Dedifferentiated amniotic fluid mesenchymal stem cell (primary cell): ENCODE data around the gene MOB4.
"Not testable (repeated sequence)": the region's sequence is repeated elsewhere in the genome, so short reads cannot be mapped to it uniquely, and the experiment has no call there.

Experiments used
- DNase-seq: peaks from one replicate; pipeline ENCODE4 v3.0.0-alpha.2; 2016; ENCODE audit errors: extremely low spot score

Gene MOB4

GRCh38 chr2:197514754-197515153, 1.1 kb upstream of the MOB4 start:
- no peak for DNase-seq

DNA sequence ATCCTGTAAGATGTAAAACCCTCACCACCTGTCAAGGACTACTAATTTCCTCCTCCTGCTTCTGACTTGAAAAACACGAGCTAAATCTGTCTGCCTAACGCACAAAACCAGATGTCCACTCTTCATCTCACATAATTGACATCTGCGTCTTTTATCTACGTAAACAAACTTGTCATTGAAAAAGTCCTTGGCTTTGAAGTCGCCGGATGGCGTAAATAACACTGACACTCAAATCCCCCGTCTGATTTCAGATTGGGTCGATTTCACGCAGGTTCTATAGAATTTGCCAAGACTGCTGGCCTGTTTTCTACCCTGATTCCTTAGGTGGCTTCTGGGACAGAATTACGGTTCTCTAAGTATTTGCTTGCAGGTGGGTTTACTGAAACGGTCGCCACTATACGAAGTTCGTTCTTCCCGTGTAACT, 539 bp upstream of the MOB4 start:
- no peak for DNase-seq

GRCh38 chr2:197516393-197516761, 511 bp downstream of the MOB4 start:
- DNase-seq, result no peak

- DNase-seq, result no peak
These were observed 1.3 kb downstream of the MOB4 start for GRCh38 chr2:197517150-197517549.

DNA sequence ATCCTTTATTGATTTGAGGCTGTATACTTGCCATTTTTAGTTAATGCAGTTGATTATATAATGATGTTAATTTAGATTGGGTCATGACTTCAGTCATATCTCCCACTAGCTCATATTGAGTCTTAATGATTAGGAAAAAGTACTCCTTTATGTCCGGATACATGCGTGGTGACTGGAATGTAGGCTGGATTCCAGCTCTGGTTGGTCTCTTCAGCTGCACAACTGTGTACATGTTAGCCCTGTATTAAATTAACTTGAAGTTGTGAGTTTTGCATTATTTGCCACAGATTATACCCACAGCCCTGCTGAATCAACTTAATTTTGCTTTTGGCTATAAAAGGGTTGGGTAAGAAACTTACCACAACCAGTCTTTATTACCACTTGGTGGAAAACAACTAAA, 22.5 kb downstream of the MOB4 start:
- DNase-seq, result no peak

GRCh38 chr2:197539734-197540133, 23.9 kb downstream of the MOB4 start:
- no peak for DNase-seq

DNA sequence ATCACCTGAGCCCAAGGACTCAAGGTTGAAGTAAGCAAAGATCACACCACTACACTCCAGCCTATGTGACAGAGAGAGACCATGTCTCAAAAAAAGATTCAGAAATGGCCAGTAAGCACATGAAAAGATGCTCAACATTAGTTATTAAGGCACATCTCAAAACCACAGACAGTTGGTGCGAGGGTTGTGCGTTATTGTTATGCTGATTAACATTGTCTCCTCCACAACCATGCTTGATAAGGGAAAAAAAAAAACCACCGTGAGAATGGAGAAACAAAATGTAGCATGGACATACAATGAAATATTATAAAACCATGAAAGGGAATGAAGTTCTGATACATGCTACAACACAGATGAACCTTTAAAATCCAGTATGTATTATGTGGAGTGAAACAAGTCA, 27.3 kb downstream of the MOB4 start:
- no peak for DNase-seq

GRCh38 chr2:197547163-197547900, 31.5 kb downstream of the MOB4 start:
- DNase-seq, result no peak

DNA sequence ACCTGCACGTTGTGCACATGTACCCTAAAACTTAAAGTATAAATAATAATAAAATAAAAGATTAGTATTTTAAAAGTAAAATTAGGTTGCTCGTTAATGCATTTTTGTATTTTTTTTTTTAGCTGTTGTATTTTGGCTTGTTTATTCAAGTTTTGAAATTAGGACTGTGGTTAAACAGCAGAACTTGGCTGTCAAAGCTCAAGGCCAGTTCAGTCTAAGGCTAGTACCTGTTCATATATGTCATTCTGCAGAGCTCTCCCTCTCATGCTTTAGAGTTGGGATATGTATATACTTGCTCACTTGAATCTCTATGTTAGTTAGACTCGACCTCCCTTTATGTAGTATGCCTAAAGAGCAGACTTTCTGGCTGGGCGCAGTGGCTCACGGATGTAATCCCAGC, 32.7 kb downstream of the MOB4 start:
- DNase-seq, result no peak

GRCh38 chr2:197551260-197551659, 35.4 kb downstream of the MOB4 start:
- DNase-seq, result not testable (repeated sequence)

DNA sequence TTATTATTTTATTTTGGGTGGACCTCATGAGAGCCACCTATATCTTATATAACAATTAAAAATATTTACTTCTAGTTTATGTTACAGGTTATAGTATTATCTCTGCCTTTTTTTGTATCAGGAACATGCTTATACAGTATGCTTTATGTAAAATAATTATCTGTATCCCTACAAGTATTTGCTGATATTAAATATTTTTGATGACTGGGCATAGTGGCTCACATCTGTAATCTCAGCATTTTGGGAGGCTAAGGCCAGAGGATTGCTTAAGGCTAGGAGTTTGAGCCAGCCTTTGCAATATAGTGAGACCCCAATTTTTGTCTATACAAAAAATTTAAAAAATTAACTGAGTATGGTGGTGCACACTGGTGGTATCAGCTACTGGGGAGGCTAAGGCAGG, 39.6 kb downstream of the MOB4 start:
- no peak for DNase-seq

- no peak for DNase-seq
These were observed 40.6 kb downstream of the MOB4 start for GRCh38 chr2:197556456-197556855.

GRCh38 chr2:197558393-197558792, 42.5 kb downstream of the MOB4 start:
- no peak for DNase-seq

GRCh38 chr2:197559681-197560080, 43.8 kb downstream of the MOB4 start:
- DNase-seq, result no peak

DNA sequence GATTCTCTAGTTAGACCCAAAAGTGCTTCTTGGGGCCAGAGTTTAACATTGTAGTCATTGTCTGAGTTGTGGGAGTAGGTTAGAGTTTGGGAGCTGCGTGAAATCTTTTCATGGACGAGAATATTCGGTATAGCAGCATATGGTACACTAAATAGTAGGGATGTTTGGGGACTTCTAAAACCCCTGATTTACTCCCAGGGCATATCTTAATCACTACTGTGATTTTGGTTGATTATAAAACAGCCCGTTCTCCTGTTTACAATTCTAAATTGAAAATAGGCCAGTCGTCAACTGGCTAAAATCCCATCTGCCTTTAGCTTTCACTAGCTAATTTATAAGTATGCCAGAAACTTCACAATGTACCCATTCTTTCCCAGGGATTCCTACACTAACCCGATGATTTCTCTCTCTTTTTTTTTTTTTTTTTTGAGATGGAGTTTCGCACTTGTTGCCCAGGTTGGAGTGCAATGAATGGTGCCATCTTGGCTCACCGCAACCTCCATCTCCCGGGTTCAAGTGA, 44.3 kb downstream of the MOB4 start:
- no peak for DNase-seq

DNA sequence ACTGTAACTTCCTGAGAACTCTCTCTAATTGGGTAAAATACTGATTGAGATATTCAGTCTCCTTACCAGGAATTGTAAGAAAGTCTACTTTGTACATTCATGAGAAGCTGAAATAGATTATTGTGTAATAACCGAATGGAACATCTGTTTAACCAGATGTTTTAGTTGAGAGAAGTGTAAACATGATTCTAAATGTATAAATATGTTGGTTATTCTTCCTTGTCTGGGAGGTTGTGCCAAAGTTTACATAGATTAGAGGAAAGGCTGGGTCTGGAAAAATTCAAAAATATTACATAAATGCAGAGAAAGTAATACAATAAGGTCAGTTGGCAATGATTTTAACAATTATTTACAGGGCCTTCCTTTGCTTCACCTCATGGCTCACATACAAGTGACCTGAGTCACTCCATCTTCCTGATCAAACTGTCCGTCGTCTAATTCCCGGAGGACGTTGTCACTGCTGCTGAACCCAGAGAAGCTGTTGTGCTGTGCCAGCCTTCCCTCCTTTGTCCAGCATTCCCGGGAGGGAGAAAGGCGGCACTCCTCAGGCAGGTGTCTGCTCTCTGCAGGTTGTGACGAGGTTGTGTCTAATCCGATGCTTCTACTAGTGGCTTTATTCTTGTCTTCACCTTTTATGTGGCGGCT, 55.9 kb downstream of the MOB4 start:
- DNase-seq, result peak; percentile 25

- DNase-seq, result no peak
These were observed 57.7 kb downstream of the MOB4 start for GRCh38 chr2:197573608-197574007.

GRCh38 chr2:197575987-197576386, 60.1 kb downstream of the MOB4 start:
- DNase-seq, result no peak

DNA sequence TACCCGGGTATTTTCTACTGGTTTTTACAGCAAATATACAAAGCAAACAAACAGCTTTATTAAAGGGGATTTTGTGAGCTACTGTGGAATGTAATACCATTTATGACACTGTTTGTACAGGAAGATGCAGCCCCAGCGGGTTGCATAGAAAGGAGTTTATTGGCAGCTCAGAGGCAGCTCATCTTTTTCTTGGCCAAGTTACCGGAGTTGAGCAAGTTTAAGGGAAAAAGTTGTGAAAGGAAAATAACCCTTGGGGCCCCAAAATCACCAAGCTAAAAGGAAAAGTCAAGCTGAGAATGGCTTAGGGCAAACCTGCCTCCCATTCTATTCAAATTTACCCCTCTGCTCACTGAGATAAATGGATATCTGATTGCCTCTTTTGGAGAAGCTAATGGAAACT, 60.8 kb downstream of the MOB4 start:
- DNase-seq, result no peak

- no peak for DNase-seq
These were observed 61.6 kb downstream of the MOB4 start for GRCh38 chr2:197577446-197577845.

DNA sequence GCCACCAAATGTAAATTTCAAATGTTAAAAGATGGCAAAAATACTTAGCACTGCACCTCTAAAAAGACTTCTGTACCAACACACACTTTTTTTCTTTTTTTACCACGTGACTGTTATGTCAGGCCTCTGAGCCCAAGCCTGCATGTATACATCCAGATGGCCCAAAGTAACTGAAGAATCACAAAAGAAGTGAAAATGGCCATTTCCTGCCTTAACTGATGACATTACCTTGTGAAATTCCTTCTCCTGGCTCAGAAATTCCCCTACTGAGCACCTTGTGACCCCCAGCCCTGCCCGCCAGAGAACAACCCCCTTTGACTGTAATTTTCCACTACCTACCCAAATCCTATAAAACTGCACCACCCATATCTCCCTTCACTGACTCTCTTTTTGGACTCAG, 62.4 kb downstream of the MOB4 start:
- not testable (repeated sequence) for DNase-seq

DNA sequence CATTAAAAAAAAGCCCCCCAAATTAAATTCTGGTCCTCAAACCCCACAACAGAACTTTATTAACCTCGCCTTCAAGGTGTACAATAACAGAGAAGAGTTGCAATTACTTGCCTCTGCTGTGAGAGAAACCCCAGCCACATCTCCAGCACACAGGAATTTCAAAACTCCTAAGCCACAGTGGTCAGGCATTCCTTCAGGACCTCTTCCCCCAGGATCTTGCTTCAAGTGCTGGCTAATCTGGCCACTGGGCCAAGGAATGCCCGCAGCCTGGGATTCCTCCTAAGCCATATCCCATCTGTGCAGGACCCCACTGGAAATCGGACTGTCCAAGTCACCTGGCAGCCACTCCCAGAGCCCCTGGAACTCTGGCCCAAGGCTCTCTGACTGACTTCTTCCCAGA, 64.3 kb downstream of the MOB4 start:
- DNase-seq, result not testable (repeated sequence)

DNA sequence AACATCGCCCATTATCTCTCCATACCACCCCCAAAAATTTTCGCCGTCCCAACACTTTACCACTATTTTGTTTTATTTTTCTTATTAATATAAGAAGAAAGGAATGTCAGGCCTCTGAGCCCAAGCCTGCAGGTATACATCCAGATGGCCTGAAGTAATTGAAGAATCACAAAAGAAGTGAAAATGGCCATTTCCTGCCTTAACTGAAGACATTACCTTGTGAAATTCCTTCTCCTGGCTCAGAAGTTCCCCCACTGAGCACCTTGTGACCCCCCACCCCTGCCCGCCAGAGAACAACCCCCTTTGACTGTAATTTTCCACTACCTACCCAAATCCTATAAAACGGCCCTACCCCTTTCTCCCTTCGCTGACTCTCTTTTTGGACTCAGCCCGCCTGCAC, 71.4 kb downstream of the MOB4 start:
- DNase-seq, result not testable (repeated sequence)
